Measurements from ENCODE around the gene PAFAH1B2. TPM values are rescaled to one million over a fixed set of nuclear protein-coding genes. Genes with fewer than 3 reads are reported as not detected.

Gene PAFAH1B2
- total and polyA plus RNA-seq, 10 of the 15 experiments (the other 5 are each of a cell fraction or from before 2014, with no cell fraction given): 17.6 to 64.8 (median 47.6) TPM

DNA sequence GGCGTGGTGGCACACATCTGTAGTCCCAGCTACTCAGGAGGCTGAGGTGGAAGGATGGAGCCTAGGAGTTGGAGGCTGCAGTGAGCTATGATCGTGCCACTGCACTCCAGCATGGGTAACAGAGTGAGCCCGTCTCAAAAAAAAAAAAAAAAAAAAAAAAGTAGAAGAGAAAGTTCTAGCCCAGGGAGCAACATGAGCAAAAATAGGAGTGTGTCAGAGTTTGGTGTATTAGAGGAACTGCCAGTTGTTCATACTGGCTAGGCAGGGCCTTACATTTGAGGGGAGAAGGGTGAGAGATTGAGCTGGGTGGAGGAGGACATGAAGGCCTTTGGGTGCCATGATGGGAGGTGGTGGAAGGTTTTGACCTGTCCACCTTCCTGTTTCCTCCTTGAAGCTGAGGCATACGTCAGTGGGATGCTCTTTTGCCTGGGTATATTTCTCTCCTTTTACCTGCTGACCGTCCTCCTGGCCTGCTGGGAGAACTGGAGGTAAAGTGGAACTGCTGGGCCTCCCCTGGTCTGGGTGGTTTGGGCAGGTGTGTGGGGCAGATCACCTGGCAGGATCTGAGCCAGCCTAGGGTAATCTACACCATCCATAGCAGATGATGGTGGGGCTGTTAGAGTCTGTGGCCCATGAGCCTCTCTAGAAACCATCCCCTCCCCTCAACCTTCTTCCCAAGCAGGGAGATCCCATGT lies 41.8 kb downstream of the PAFAH1B2 start:
- H3K27me3 ChIP-seq (replicated peaks in 1 of 2; ENCODE audit: control insufficient read depth in 2 of 2, insufficient read depth in 2 of 2, low read length in 1 of 2): no peaks in the 10 kb centered on the region
- peak overlapping the region; percentile 71 for H3K4me2 ChIP-seq (ENCODE audit: control insufficient read depth, insufficient read depth)
- ATAC-seq (peak; percentile 49), DNase-seq (ENCODE audit: low read depth, low spot score) (peak; percentile 28), FAIRE-seq (no peak)
- in situ Hi-C loops (cut with MboI) (no loop called here), intact Hi-C loops (cut with micrococcal nuclease; ENCODE audit: unreplicated experiment) (no loop called here)
- TF ChIP-seq SREBF1 (IDR thresholded peaks at IDR 0.05; ENCODE audit: low read length): no peak
- TF ChIP-seq IRF3 (IDR thresholded peaks at IDR 0.05): no peak
- no peak for TF ChIP-seq SREBF2 (IDR thresholded peaks at IDR 0.05; ENCODE audit: low read length)
- TF ChIP-seq NBN (IDR thresholded peaks at IDR 0.05): peak; percentile 32; the same call in 1 of the 2 replicates
- TF ChIP-seq, protein P1, sequence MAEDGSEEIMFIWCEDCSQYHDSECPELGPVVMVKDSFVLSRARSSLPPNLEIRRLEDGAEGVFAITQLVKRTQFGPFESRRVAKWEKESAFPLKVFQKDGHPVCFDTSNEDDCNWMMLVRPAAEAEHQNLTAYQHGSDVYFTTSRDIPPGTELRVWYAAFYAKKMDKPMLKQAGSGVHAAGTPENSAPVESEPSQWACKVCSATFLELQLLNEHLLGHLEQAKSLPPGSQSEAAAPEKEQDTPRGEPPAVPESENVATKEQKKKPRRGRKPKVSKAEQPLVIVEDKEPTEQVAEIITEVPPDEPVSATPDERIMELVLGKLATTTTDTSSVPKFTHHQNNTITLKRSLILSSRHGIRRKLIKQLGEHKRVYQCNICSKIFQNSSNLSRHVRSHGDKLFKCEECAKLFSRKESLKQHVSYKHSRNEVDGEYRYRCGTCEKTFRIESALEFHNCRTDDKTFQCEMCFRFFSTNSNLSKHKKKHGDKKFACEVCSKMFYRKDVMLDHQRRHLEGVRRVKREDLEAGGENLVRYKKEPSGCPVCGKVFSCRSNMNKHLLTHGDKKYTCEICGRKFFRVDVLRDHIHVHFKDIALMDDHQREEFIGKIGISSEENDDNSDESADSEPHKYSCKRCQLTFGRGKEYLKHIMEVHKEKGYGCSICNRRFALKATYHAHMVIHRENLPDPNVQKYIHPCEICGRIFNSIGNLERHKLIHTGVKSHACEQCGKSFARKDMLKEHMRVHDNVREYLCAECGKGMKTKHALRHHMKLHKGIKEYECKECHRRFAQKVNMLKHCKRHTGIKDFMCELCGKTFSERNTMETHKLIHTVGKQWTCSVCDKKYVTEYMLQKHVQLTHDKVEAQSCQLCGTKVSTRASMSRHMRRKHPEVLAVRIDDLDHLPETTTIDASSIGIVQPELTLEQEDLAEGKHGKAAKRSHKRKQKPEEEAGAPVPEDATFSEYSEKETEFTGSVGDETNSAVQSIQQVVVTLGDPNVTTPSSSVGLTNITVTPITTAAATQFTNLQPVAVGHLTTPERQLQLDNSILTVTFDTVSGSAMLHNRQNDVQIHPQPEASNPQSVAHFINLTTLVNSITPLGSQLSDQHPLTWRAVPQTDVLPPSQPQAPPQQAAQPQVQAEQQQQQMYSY (CRISPR knock-in tag; IDR thresholded peaks at IDR 0.05): no peak
- TF ChIP-seq TARDBP (IDR thresholded peaks at IDR 0.05; ENCODE audit: borderline replicate concordance): no peak
- TF ChIP-seq CREM (IDR thresholded peaks at IDR 0.05; ENCODE audit: low read depth): no peak
- TF ChIP-seq NFIC (IDR thresholded peaks at IDR 0.05; ENCODE audit: low read depth, low read length): no peak
- TF ChIP-seq RELA (IDR thresholded peaks at IDR 0.05; ENCODE audit: borderline replicate concordance, partially characterized antibody): no peak
- TF ChIP-seq, protein P2, sequence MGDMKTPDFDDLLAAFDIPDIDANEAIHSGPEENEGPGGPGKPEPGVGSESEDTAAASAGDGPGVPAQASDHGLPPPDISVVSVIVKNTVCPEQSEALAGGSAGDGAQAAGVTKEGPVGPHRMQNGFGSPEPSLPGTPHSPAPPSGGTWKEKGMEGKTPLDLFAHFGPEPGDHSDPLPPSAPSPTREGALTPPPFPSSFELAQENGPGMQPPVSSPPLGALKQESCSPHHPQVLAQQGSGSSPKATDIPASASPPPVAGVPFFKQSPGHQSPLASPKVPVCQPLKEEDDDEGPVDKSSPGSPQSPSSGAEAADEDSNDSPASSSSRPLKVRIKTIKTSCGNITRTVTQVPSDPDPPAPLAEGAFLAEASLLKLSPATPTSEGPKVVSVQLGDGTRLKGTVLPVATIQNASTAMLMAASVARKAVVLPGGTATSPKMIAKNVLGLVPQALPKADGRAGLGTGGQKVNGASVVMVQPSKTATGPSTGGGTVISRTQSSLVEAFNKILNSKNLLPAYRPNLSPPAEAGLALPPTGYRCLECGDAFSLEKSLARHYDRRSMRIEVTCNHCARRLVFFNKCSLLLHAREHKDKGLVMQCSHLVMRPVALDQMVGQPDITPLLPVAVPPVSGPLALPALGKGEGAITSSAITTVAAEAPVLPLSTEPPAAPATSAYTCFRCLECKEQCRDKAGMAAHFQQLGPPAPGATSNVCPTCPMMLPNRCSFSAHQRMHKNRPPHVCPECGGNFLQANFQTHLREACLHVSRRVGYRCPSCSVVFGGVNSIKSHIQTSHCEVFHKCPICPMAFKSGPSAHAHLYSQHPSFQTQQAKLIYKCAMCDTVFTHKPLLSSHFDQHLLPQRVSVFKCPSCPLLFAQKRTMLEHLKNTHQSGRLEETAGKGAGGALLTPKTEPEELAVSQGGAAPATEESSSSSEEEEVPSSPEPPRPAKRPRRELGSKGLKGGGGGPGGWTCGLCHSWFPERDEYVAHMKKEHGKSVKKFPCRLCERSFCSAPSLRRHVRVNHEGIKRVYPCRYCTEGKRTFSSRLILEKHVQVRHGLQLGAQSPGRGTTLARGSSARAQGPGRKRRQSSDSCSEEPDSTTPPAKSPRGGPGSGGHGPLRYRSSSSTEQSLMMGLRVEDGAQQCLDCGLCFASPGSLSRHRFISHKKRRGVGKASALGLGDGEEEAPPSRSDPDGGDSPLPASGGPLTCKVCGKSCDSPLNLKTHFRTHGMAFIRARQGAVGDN (IDR thresholded peaks at IDR 0.05): 0 out of 2 replicates have a peak, but pooled peaks have one; percentile 40
- no peak for TF ChIP-seq WRNIP1 (IDR thresholded peaks at IDR 0.05; ENCODE audit: borderline replicate concordance, low read depth, low read length)
- TF ChIP-seq SPI1 (IDR thresholded peaks at IDR 0.05; ENCODE audit: borderline replicate concordance, insufficient read depth, low read depth, low read length): peak; percentile 68; the same call in 1 of the 2 replicates
- peak; percentile 85 for TF ChIP-seq ZNF384 (IDR thresholded peaks at IDR 0.05; ENCODE audit: borderline replicate concordance, low read depth, low read length)
- TF ChIP-seq KDM1A (IDR thresholded peaks at IDR 0.05; ENCODE audit: borderline replicate concordance): no peak
- TF ChIP-seq SMAD5 (IDR thresholded peaks at IDR 0.05; ENCODE audit: low read depth): no peak
- no peak for TF ChIP-seq HDGF (IDR thresholded peaks at IDR 0.05)
- BruUV-seq (replicated peaks): no TSS peak
- no peak overlapping the region; the same call in 1 of the 2 replicates for H3K4me3 ChIP-seq
- H2AFZ ChIP-seq (ENCODE audit: control insufficient read depth, low read depth, low read length): peak overlapping the region; percentile 34; the same call in 1 of the 2 replicates
- 24% methylated on average over 4 of the region's 5 CpGs for WGBS (ENCODE audit: insufficient coverage, insufficient replicate concordance, low lambda C conversion rate, missing lambda C conversion rate)
- peak overlapping the region; percentile 90 for H3K27ac ChIP-seq (ENCODE audit: control insufficient read depth, insufficient read depth)
- peaks cover under 1% of the 10 kb centered on the region; the same call in 1 of the 2 replicates for H3K79me2 ChIP-seq (ENCODE audit: control insufficient read depth, insufficient read depth, low read length)
- POLR2A ChIA-PET: interaction anchor here (0.6 kb wide), 1 partner anchor 1469 kb away, joined by 7 read pairs; no protein-coding TSS in a partner anchor
- no peaks in the 10 kb centered on the region for H3K9me3 ChIP-seq (replicated peaks; ENCODE audit: control insufficient read depth, insufficient read depth, low read length)
- no peaks in the 10 kb centered on the region for H4K20me1 ChIP-seq (ENCODE audit: control insufficient read depth, insufficient read depth)
- H3K36me3 ChIP-seq (ENCODE audit: control insufficient read depth in 2 of 2, insufficient read depth in 2 of 2, low read length in 1 of 2): peaks cover 6 to 10% of the 10 kb centered on the region in 2 experiments
- peaks cover 42% of the 10 kb centered on the region for H3K4me1 ChIP-seq (ENCODE audit: control insufficient read depth, insufficient read depth, low read length)
- RAD21 ChIA-PET (ENCODE audit: unreplicated experiment): interaction anchor here (0.6 to 1.2 kb wide), 2 partner anchors 41 to 165 kb away, joined by 3 read pairs; no protein-coding TSS in a partner anchor
- CTCF ChIA-PET: interaction anchor here (0.6 to 10.3 kb wide), 4 partner anchors 26 to 447 kb away, joined by 4 to 422 read pairs (median 4); partner anchors contain the start of genes PCSK7 and RNF214
- H3K9ac ChIP-seq (ENCODE audit: control insufficient read depth, insufficient read depth, low read length): peak overlapping the region; percentile 53
- SMC1A ChIA-PET (ENCODE audit: uncharacterized antibody, unreplicated experiment): interaction anchor here (0.9 to 1.8 kb wide), 5 partner anchors 10 to 49 kb away, joined by 3 to 11 read pairs (median 3); no protein-coding TSS in a partner anchor
